K562 (cell line): ENCODE data around the gene CRYZL1. TPM values are rescaled to one million over a fixed set of nuclear protein-coding genes. Genes with fewer than 3 reads are reported as not detected.

Source experiments
- AFF1 ChIP-seq, 2 experiments: fragments of 450-650 bp; IDR thresholded peaks; 2 replicates each; pipeline ENCODE4 v1.6.1; 2018; ENCODE audit warnings: mild to moderate bottlenecking in 2 of 2, low read depth in 1 of 2; ENCODE audit not compliant: partially characterized antibody in 2 of 2
- CBX8 ChIP-seq: fragments of 200-600 bp; sonication (generic); IDR thresholded peaks from 2 replicates; pipeline ENCODE4 v1.6.1; 2012; ENCODE audit warnings: borderline replicate concordance, mixed run types, low read depth, mild to moderate bottlenecking, moderate library complexity, mixed read lengths, low read length, control low read depth, inconsistent platforms; ENCODE audit not compliant: poor library complexity, severe bottlenecking; ENCODE audit errors: extremely low read depth
- CHD4 ChIP-seq: fragments of 200-600 bp; sonication (generic); IDR thresholded peaks from 3 replicates; pipeline ENCODE4 v1.6.1; 2012; ENCODE audit warnings: low read depth, mild to moderate bottlenecking, mixed read lengths, low read length, inconsistent platforms; ENCODE audit not compliant: insufficient read depth, insufficient replicate concordance, poor library complexity, severe bottlenecking
- GATAD2B ChIP-seq: fragments of 450-650 bp; IDR thresholded peaks from 2 replicates; pipeline ENCODE4 v1.6.1; 2017; ENCODE audit warnings: mild to moderate bottlenecking, borderline replicate concordance
- HIVEP1 ChIP-seq: fragments of 250-450 bp; sonication (Bioruptor Pico); IDR thresholded peaks from 2 replicates; pipeline ENCODE4 v1.4.0; 2020; ENCODE audit warnings: mild to moderate bottlenecking
- LEF1 ChIP-seq: fragments of 450-650 bp; IDR thresholded peaks from 2 replicates; pipeline ENCODE4 v1.6.1; 2016; ENCODE audit warnings: mild to moderate bottlenecking
- REST ChIP-seq, 2 experiments: fragments of 450-650 bp; formaldehyde crosslinking in 1 of 2; IDR thresholded peaks; 2 replicates each; pipeline versions ENCODE4 v1.4.0 to v1.6.1; 2014 to 2020; ENCODE audit warnings: mild to moderate bottlenecking in 2 of 2, borderline replicate concordance in 1 of 2, low read depth in 1 of 2
- TEAD4 ChIP-seq, 2 experiments: sonication (generic) in 1 of 2; formaldehyde crosslinking in 1 of 2; IDR thresholded peaks; 2 replicates each; pipeline versions ENCODE4 v1.6.1 to v1.8.0; 2012 to 2022; ENCODE audit warnings: borderline replicate concordance in 1 of 2, inconsistent platforms in 1 of 2, low read length in 1 of 2, mild to moderate bottlenecking in 1 of 2, missing genetic modification reagents in 1 of 2
- ZC3H11A ChIP-seq: IDR thresholded peaks from 2 replicates; pipeline ENCODE4 v1.6.1; 2012; ENCODE audit warnings: low read depth, low read length, improper control_type of control experiment
- ZNF133 ChIP-seq: fragments of 250-450 bp; sonication (Bioruptor Pico); IDR thresholded peaks from 2 replicates; pipeline ENCODE4 v1.4.0; 2020; ENCODE audit warnings: mild to moderate bottlenecking
- ZNF3 ChIP-seq: fragments of 250-450 bp; sonication (Bioruptor Pico); IDR thresholded peaks from 2 replicates; pipeline ENCODE4 v1.5.0; 2021; ENCODE audit warnings: mild to moderate bottlenecking, moderate library complexity
- ZNF644 ChIP-seq: fragments of 200-800 bp; sonication (Bioruptor generic); IDR thresholded peaks from 2 replicates; pipeline ENCODE4 v1.6.1; 2016; ENCODE audit warnings: low read depth, missing genetic modification characterization, missing compliant biosample characterization
- polyA plus RNA-seq, 8 experiments: library from polyadenylated mRNA; depleted of rRNA in 4 of 8; stranded (reverse) in 5 of 8; unstranded in 3 of 8; fragments of >200 nt; fragmentation: Nextera tagmentation in 2 of 8; fragmentation: Illumina TruSeq in 1 of 8; extraction: Ambion mirVana in 2 of 8; extraction: Trizol in 1 of 8; gene quantifications; 2 replicates each; pipeline versions ENCODE4 v1.2.1 to v1.2.3, GENCODE V29; 2011 to 2014; ENCODE audit warnings: inconsistent platforms in 1 of 8, missing spikeins in 1 of 8
- total RNA-seq, 7 experiments: library from RNA; depleted of rRNA in 6 of 7; stranded (reverse); fragments of >200 nt in 6 of 7; fragmentation: Illumina TruSeq in 2 of 7; extraction: Trizol in 2 of 7; gene quantifications; 2 replicates each; pipeline versions ENCODE4 v1.2.1 to v1.2.3, GENCODE V29; 2011 to 2021; ENCODE audit warnings: low replicate concordance in 1 of 7
- TF ChIP-seq, protein P1 (sequence below): fragments of 250-450 bp; sonication (Bioruptor Pico); IDR thresholded peaks from 2 replicates; pipeline ENCODE4 v1.4.0; 2020; ENCODE audit warnings: borderline replicate concordance

Gene CRYZL1
- total and polyA plus RNA-seq, 9 of the 15 experiments (the other 6 are each of a cell fraction or from before 2014, with no cell fraction given) = 19.9 to 98.2 (median 39.2) TPM

GRCh38 chr21:33650230-33650629 lies 8.7 kb upstream of the CRYZL1 start (continued):
- TF ChIP-seq ZNF3 (no peak), HIVEP1 (no peak), AFF1 (IDR thresholded peaks at IDR 0.05; ENCODE audit: low read depth in 1 of 2, partially characterized antibody in 2 of 2) (no peak), GATAD2B (no peak), ZNF644 (tag) (no peak), CHD4 (no peak), CBX8 (peak; percentile 89), ZC3H11A (no peak), ZNF133 (CRISPR knock-in tag) (no peak), LEF1 (no peak), TEAD4 (IDR thresholded peaks at IDR 0.05; ENCODE audit: low read length) (no peak), TEAD4 (CRISPR knock-in tag; IDR thresholded peaks at IDR 0.05; ENCODE audit: borderline replicate concordance) (no peak), REST (IDR thresholded peaks at IDR 0.05; ENCODE audit: borderline replicate concordance) (no peak), REST (CRISPR knock-in tag; IDR thresholded peaks at IDR 0.05; ENCODE audit: low read depth) (no peak)
- TF ChIP-seq, protein P1, sequence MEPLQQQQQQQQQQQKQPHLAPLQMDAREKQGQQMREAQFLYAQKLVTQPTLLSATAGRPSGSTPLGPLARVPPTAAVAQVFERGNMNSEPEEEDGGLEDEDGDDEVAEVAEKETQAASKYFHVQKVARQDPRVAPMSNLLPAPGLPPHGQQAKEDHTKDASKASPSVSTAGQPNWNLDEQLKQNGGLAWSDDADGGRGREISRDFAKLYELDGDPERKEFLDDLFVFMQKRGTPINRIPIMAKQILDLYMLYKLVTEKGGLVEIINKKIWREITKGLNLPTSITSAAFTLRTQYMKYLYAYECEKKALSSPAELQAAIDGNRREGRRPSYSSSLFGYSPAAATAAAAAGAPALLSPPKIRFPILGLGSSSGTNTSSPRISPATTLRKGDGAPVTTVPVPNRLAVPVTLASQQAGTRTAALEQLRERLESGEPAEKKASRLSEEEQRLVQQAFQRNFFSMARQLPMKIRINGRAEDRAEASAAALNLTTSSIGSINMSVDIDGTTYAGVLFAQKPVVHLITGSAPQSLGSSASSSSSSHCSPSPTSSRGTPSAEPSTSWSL = no peak
